ENCODE data around the gene TUBB4B. TPM values are rescaled to one million over a fixed set of nuclear protein-coding genes. Genes with fewer than 3 reads are reported as not detected.

Gene TUBB4B
- total RNA-seq, 1 experiment from 2014 or later, result 424 TPM

GRCh38 chr9:137277329-137278041 is 36.4 kb downstream of the TUBB4B start, which contains the start of gene TOR4A:
Gene TOR4A, plus strand, starts transcription at chr9:137277726. Its CDS starts 964 bp downstream, at chr9:137278690.
- DNase-seq (peak; percentile 86), ATAC-seq (peak; percentile 93)
- Histone ChIP-seq H4K20me1 (ENCODE audit: low read length) (no peaks in the 10 kb centered on the region), H3K4me2 (ENCODE audit: low read length) (peak within 1 kb of the TSS; percentile 87), H3K4me3 (ENCODE audit: low read length) (peak within 1 kb of the TSS; percentile 67), H3K27ac (ENCODE audit: low read length) (peak within 1 kb of the TSS; percentile 79), H3K9me2 (replicated peaks; ENCODE audit: low read length) (no peaks in the 10 kb centered on the region), H2AFZ (ENCODE audit: low read length) (0 out of 2 replicates have a peak within 1 kb of the TSS, but pooled peaks have one; percentile 46), H3K27me3 (ENCODE audit: low read length) (no peaks in the 10 kb centered on the region), H3K79me2 (ENCODE audit: low read length) (peaks cover 19% of the 10 kb centered on the region), H3K9me3 (ENCODE audit: low read length) (no peaks in the 10 kb centered on the region), H3K36me3 (ENCODE audit: low read depth, low read length) (no peaks in the 10 kb centered on the region), H3F3A (ENCODE audit: low read length, unreplicated experiment) (no peaks in the 10 kb centered on the region), H3K4me1 (ENCODE audit: insufficient read depth, low read length) (peaks cover 17% of the 10 kb centered on the region), H3K9ac (ENCODE audit: low read length) (peak within 1 kb of the TSS; percentile 79)
- TF ChIP-seq CTCF (conservative IDR thresholded peaks at IDR 0.05; ENCODE audit: low read depth, low read length) (peak; percentile 49), EZH2phosphoT487 (IDR thresholded peaks at IDR 0.05; ENCODE audit: borderline replicate concordance, low read length) (no peak)
- no TSS peak for BruUV-seq (replicated peaks)
- intact Hi-C loops (cut with micrococcal nuclease), result no loop called here
- ChIA-PET CTCF (interaction anchor here (0.6 to 1.0 kb wide), 2 partner anchors 9 to 54 kb away, joined by 4 to 11 read pairs; no protein-coding TSS in a partner anchor), POLR2A (ENCODE audit: unreplicated experiment) (interaction anchor here (0.6 to 1.0 kb wide), 3 partner anchors 9 to 105 kb away, joined by 3 to 8 read pairs (median 4); no protein-coding TSS in a partner anchor)

GRCh38 chr9:137278061-137278701 is 37.1 kb downstream of the TUBB4B start:
- Histone ChIP-seq H3F3A (ENCODE audit: low read length, unreplicated experiment) (no peaks in the 10 kb centered on the region), H4K20me1 (ENCODE audit: low read length) (no peaks in the 10 kb centered on the region), H3K9ac (ENCODE audit: low read length) (peak overlapping the region; percentile 79), H3K9me2 (replicated peaks; ENCODE audit: low read length) (no peaks in the 10 kb centered on the region), H3K27me3 (ENCODE audit: low read length) (no peaks in the 10 kb centered on the region), H3K36me3 (ENCODE audit: low read depth, low read length) (no peaks in the 10 kb centered on the region), H3K4me3 (ENCODE audit: low read length) (peak overlapping the region; percentile 67), H3K79me2 (ENCODE audit: low read length) (peaks cover 19% of the 10 kb centered on the region), H3K9me3 (ENCODE audit: low read length) (no peaks in the 10 kb centered on the region), H3K4me2 (ENCODE audit: low read length) (peak overlapping the region; percentile 87), H3K4me1 (ENCODE audit: insufficient read depth, low read length) (peaks cover 17% of the 10 kb centered on the region), H3K27ac (ENCODE audit: low read length) (peak overlapping the region; percentile 79), H2AFZ (ENCODE audit: low read length) (no peak overlapping the region)
- CTCF ChIA-PET, result interaction anchor here (1.0 kb wide), 1 partner anchor 9 kb away, joined by 4 read pairs; no protein-coding TSS in a partner anchor
- POLR2A ChIA-PET (ENCODE audit: unreplicated experiment), result interaction anchor here (1.0 kb wide), 1 partner anchor 37 kb away, joined by 4 read pairs; no protein-coding TSS in a partner anchor
- intact Hi-C loops (cut with micrococcal nuclease), result no loop called here
- TF ChIP-seq CTCF (conservative IDR thresholded peaks at IDR 0.05; ENCODE audit: low read depth, low read length), result no peak
- no peak for TF ChIP-seq EZH2 (IDR thresholded peaks at IDR 0.05; ENCODE audit: low read length, unreplicated experiment)
- TF ChIP-seq EZH2phosphoT487 (IDR thresholded peaks at IDR 0.05; ENCODE audit: borderline replicate concordance, low read length), result no peak
- TSS peak; percentile 78 for BruUV-seq (replicated peaks)
- DNase-seq (no peak), ATAC-seq (no peak)

All from PC-3 (cell line).